Small intestine (tissue), 16 donors: Measurements from ENCODE around the gene TARDBP. TPM values are rescaled to one million over a fixed set of nuclear protein-coding genes. Genes with fewer than 3 reads are reported as not detected.

ENCODE experiments used
- DNase-seq, 2 donors: peaks; one replicate each; pipeline versions ENCODE4 v3.0.0 to v3.0.0-alpha.2; 2013
- FAIRE-seq: peaks from 2 replicates; lab custom pipeline; 2012; peaks lifted over from hg19 to GRCh38; lab: Jason Lieb, UNC
- H3K27ac ChIP-seq, 3 donors: one replicate each; pipeline ENCODE4 v1.5.1; 2013; ENCODE audit warnings: low read length in 2 of 3, mild to moderate bottlenecking in 2 of 3, control low read depth in 1 of 3, inconsistent platforms in 1 of 3, low read depth in 1 of 3, moderate library complexity in 1 of 3
- H3K27me3 ChIP-seq, 3 donors: one replicate each; pipeline ENCODE4 v1.6.1; 2013; ENCODE audit warnings: low read length in 3 of 3, inconsistent platforms in 1 of 3; ENCODE audit not compliant: control insufficient read depth in 3 of 3, insufficient read depth in 3 of 3
- H3K36me3 ChIP-seq, 3 donors: one replicate each; pipeline ENCODE4 v1.6.1; 2013; ENCODE audit warnings: low read length in 3 of 3, inconsistent platforms in 1 of 3, low read depth in 1 of 3, mild to moderate bottlenecking in 1 of 3, moderate library complexity in 1 of 3; ENCODE audit not compliant: control insufficient read depth in 3 of 3, insufficient read depth in 2 of 3
- H3K4me1 ChIP-seq, 3 donors: one replicate each; pipeline ENCODE4 v1.6.1; 2013; ENCODE audit warnings: low read length in 2 of 3, inconsistent platforms in 1 of 3, low read depth in 1 of 3, mild to moderate bottlenecking in 1 of 3, moderate library complexity in 1 of 3; ENCODE audit not compliant: control insufficient read depth in 3 of 3, insufficient read depth in 2 of 3
- H3K4me3 ChIP-seq, 3 donors: one replicate each; pipeline ENCODE4 v1.5.1; 2013; ENCODE audit warnings: low read length in 3 of 3, control low read depth in 1 of 3, inconsistent platforms in 1 of 3, low read depth in 1 of 3, mild to moderate bottlenecking in 1 of 3, moderate library complexity in 1 of 3
- H3K9me3 ChIP-seq, 2 donors: one replicate each; pipeline ENCODE4 v1.6.1; 2013; ENCODE audit warnings: low read depth in 1 of 2, low read length in 1 of 2; ENCODE audit not compliant: control insufficient read depth in 2 of 2, insufficient read depth in 1 of 2
- WGBS, 3 donors: extraction: QIAGEN DNeasy Blood & Tissue Kit; methylation state at CpG; one replicate each; pipeline ENCODE4 v1.1.7; 2013; 5-methylcytosine and 5-hydroxymethylcytosine counted together
- long read RNA-seq, 10 donors: transcript quantifications; one replicate each; lab custom pipeline, GENCODE V29; 2026
- polyA plus RNA-seq, 4 donors: library from polyadenylated mRNA; stranded (reverse) in 3 of 4; unstranded in 1 of 4; fragments of 200-250 nt in 3 of 4; fragments of 120-200 nt in 1 of 4; gene quantifications; one replicate each; pipeline versions ENCODE4 v1.2.1 to v1.2.3, GENCODE V29; 2013
- donor health status: healthy with polysubstance abuse.
- donor health status: control.
- donor health status: control.
- donor health status: Bipolar disorder and iron deficiency.
- donor health status: healthy.

TARDBP gene
- polyA plus RNA-seq, result 100 to 1,000 TPM in 2 of 4 donors, 10 to 100 TPM in 2; 86.1 to 184 (median 116) TPM
- long read RNA-seq, donor 1, result 0 reads
- long read RNA-seq, donor 2, full-length matches to known transcripts, result 20 of 20 reads
- long read RNA-seq, donor 2, partial matches to known transcripts, result 0 of 20 reads
- long read RNA-seq, donor 2, other reads (novel, unspliced or antisense), result 0 of 20 reads
- long read RNA-seq, donor 3, full-length matches to known transcripts, result 22 of 27 reads
- long read RNA-seq, donor 3, partial matches to known transcripts, result 5 of 27 reads
- long read RNA-seq, donor 3, other reads (novel, unspliced or antisense), result 0 of 27 reads
- long read RNA-seq, donor 4, full-length matches to known transcripts, result 3 of 3 reads
- long read RNA-seq, donor 4, partial matches to known transcripts, result 0 of 3 reads
- long read RNA-seq, donor 4, other reads (novel, unspliced or antisense), result 0 of 3 reads
- long read RNA-seq, donor 5, full-length matches to known transcripts, result 5 of 5 reads
- long read RNA-seq, donor 5, partial matches to known transcripts, result 0 of 5 reads
- long read RNA-seq, donor 5, other reads (novel, unspliced or antisense), result 0 of 5 reads
- long read RNA-seq, donor 6, full-length matches to known transcripts, result 27 of 27 reads
- long read RNA-seq, donor 6, partial matches to known transcripts, result 0 of 27 reads
- long read RNA-seq, donor 6, other reads (novel, unspliced or antisense), result 0 of 27 reads
- long read RNA-seq, donor 7, result 0 reads
- long read RNA-seq, donor 8, result 0 reads
- long read RNA-seq, donor 9, full-length matches to known transcripts, result 13 of 13 reads
- long read RNA-seq, donor 9, partial matches to known transcripts, result 0 of 13 reads
- long read RNA-seq, donor 9, other reads (novel, unspliced or antisense), result 0 of 13 reads
- long read RNA-seq, donor 10, full-length matches to known transcripts, result 44 of 68 reads
- long read RNA-seq, donor 10, partial matches to known transcripts, result 24 of 68 reads
- long read RNA-seq, donor 10, other reads (novel, unspliced or antisense), result 0 of 68 reads

DNA sequence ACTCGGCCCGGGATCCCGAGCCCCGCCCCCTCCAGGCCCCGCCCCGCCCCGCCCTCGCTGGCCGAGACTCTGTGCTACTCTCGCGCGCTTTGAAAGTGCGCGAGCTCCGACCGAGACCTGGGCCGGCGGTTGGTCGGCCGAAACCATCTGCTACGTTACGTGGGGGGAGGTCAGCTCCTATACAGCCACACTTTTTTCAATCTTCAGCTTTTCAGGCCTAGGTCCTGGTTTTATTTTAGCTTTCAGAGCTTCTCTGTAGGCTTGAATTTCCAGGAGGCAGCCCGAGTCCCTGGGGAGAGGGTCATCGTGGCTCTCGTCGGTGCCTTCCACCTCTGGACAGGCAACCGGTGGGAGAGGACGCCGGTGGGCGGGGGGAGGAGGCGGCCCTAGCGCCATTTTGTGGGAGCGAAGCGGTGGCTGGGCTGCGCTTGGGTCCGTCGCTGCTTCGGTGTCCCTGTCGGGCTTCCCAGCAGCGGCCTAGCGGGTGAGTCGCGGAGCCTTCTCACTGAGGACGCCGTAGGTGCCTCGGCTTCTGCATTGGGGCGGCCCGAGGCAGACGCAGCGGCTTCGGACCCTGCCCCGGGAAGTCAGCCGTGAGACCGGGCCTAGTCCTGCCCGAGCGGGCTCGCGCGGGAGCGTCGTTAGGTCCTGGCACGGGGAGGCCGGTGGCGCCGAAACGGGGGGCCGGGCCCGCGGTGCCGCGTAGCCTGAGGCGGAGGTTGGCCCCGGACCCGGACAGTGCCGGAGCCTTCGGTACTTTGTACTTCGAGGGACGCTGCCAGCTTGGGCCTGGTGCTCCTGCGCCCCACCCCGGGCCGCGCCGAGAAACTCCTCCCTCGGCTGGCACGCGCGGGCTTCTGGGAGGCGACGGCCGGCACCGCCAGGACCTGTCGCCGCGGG is at the start of gene TARDBP:
Gene TARDBP, plus strand, starts transcription at position 395 of the 900 bp plus-strand sequence. CDS start 1,074 bp downstream, outside the sequence.
- WGBS, 3 donors, result 0 to 1% (median 1%) methylated on average over 78 to 94 of the region's 94 CpGs
- no peak for FAIRE-seq
- Histone ChIP-seq H3K27me3 (no peaks in the 10 kb centered on the region), H3K27ac (peak within 1 kb of the TSS; percentile 97 to 98 (median 98)), H3K4me3 (peak within 1 kb of the TSS; percentile 94 to 99 (median 98)), H3K9me3 (no peaks in the 10 kb centered on the region), H3K4me1 (peaks cover 3 to 11% (median 7%) of the 10 kb centered on the region in 3 donors), H3K36me3 (peaks cover 0 to 29% (median 15%) of the 10 kb centered on the region in 3 donors)
- DNase-seq, result peak; percentile 88 to 97

DNA sequence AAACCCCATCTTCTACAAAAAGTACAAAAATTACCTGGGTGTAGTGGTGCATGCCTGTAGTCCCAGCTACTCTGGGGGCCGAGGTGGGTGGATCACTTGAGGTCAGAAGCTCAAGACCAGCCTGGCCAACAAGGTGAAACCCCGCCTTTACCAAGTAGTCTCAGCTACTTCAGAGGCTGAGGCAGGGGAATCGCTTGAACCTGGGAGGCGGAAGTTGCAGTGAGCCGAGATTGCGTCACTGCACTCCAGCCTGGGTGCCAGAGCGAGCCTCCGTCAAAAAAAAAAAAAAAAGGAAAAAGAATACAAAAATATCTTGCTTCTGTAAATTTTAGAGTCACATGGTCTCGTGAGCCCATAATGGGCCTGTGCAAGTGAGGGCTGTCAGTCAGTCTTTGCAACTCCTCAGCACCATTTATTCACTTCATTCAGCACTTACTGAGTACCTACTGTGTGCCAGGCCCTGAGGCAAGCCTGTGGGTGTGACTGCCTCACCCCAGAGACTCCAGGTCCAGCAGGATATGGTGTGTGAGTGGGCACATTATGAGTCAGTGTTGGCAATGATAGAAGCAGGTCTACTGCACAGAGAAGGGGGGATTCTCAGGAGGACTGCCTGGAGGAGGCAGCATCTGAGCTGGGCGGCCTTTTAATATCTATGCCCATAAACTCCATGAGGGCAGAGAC is 46.8 kb upstream of the TARDBP start:
- 33 to 41% (median 38%) methylated on average over 9 to 10 of the region's 10 CpGs for WGBS, 3 donors
- no peaks in the 10 kb centered on the region for H3K27me3 ChIP-seq
- no peaks in the 10 kb centered on the region for H3K9me3 ChIP-seq
- no peak overlapping the region for H3K27ac ChIP-seq
- H3K4me1 ChIP-seq, result peaks cover 0 to 13% (median 4%) of the 10 kb centered on the region in 3 donors
- H3K36me3 ChIP-seq, result no peaks in the 10 kb centered on the region
- no peak overlapping the region for H3K4me3 ChIP-seq
- FAIRE-seq (no peak), DNase-seq (no peak)

DNA sequence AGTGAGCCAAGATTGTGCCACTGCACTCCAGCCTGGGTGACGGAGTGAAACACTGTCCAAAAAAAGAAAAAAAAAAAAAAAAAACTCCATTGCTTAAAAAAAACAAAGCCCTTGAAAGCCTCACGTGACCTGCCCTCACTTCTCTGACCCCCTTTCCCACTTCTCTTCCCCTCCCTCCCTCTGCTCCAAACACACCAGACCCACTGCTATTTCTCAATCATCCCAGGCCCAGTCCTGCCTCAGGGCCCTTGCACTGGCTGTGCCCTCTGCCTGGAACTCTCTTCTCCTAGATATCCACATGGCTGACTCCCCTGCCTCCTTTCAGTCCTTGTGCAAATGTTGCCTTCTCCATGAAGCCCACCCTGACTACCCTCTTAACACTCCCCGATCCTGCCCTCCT is 45.4 kb upstream of the TARDBP start:
- DNase-seq (no peak), FAIRE-seq (no peak)
- Histone ChIP-seq H3K27me3 (no peaks in the 10 kb centered on the region), H3K9me3 (no peaks in the 10 kb centered on the region), H3K36me3 (no peaks in the 10 kb centered on the region), H3K27ac (no peak overlapping the region), H3K4me3 (no peak overlapping the region), H3K4me1 (peaks cover 0 to 7% (median 4%) of the 10 kb centered on the region in 3 donors)
- 87 to 93% (median 92%) methylated on average over 3 of the region's 3 CpGs for WGBS, 3 donors

DNA sequence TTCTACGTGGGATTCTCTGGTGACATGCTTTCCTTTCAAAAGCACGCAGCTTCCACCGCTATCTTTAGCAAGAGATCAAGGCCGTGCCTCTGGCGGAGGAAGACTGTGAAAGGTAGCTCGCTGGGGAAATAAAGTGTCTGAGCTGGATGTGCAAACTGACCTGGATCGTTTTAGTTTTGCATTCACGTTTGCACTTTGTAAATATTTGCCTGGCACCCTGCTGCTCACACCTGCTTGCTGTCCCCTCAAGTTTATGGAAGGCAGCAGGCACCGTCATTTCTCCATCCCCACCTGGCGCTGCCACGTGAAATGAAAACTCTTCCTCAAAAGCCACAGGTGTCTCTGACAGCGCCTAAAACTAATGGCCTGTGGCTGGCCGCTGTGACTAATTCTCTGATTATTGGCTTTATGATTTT is 44.0 kb upstream of the TARDBP start:
- DNase-seq (peak in 1 of 2 donors; percentile 36), FAIRE-seq (no peak)
- H3K27me3 ChIP-seq, result no peaks in the 10 kb centered on the region
- H3K27ac ChIP-seq, result no peak overlapping the region
- peaks cover 0 to 7% (median 4%) of the 10 kb centered on the region in 3 donors for H3K4me1 ChIP-seq
- no peaks in the 10 kb centered on the region for H3K9me3 ChIP-seq
- peak overlapping the region in 1 of 3 donors; percentile 30 for H3K4me3 ChIP-seq
- no peaks in the 10 kb centered on the region for H3K36me3 ChIP-seq
- WGBS, 3 donors, result 8 to 29% (median 18%) methylated on average over 13 of the region's 13 CpGs

GRCh38 chr1:10969267-10969970 is 43.0 kb upstream of the TARDBP start:
- H3K4me1 ChIP-seq, result peaks cover 0 to 7% (median 4%) of the 10 kb centered on the region in 3 donors
- no peak overlapping the region for H3K4me3 ChIP-seq
- DNase-seq, result no peak
- H3K36me3 ChIP-seq, result no peaks in the 10 kb centered on the region
- no peak overlapping the region for H3K27ac ChIP-seq
- FAIRE-seq, result no peak
- H3K9me3 ChIP-seq, result no peaks in the 10 kb centered on the region
- WGBS, 3 donors, result 70 to 79% (median 79%) methylated on average over 14 of the region's 14 CpGs
- no peaks in the 10 kb centered on the region for H3K27me3 ChIP-seq

DNA sequence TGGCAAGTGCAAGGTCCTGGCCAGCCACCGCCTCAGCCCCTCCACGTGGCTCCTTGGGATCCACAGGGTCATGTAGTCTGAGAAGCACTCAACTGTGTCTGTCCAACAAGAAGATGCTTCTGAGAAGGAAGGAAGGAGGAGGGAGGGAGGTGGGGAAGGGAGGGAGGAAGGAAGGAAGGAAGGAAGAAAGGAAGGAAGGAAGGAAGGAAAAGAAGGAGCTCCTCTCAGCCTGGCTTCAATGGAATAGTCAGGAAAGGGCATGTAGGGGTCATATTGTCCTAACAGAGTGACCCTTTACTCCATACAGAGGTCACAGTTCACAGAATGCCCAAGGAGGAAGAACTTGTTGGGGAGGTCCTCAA is 42.5 kb upstream of the TARDBP start:
- WGBS, 3 donors, result 66 to 89% (median 85%) methylated on average over 2 of the region's 2 CpGs
- Histone ChIP-seq H3K4me1 (peaks cover 0 to 7% (median 4%) of the 10 kb centered on the region in 3 donors), H3K27ac (no peak overlapping the region), H3K4me3 (no peak overlapping the region), H3K36me3 (no peaks in the 10 kb centered on the region), H3K9me3 (no peaks in the 10 kb centered on the region), H3K27me3 (no peaks in the 10 kb centered on the region)
- FAIRE-seq (no peak), DNase-seq (no peak)

- Histone ChIP-seq H3K9me3 (no peaks in the 10 kb centered on the region), H3K27ac (no peak overlapping the region), H3K36me3 (no peaks in the 10 kb centered on the region), H3K4me3 (no peak overlapping the region), H3K4me1 (peaks cover 0 to 3% (median under 1%) of the 10 kb centered on the region in 3 donors), H3K27me3 (no peaks in the 10 kb centered on the region)
- FAIRE-seq (no peak), DNase-seq (no peak)
- WGBS, 3 donors, result 18 to 39% (median 33%) methylated on average over 9 to 10 of the region's 10 CpGs
Measured at GRCh38 chr1:10973552-10973951, 38.9 kb upstream of the TARDBP start.
